NCI-H1694 treated with DMSO at 0.1 percent for 48 hours (cell line): ENCODE data around the gene TMEM233.
"Not testable (repeated sequence)": the region's sequence is repeated elsewhere in the genome, so short reads cannot be mapped to it uniquely, and the experiment has no call there.

Experiments
- DNase-seq: peaks from one replicate; lab custom pipeline; 2025; lab: John Stamatoyannopoulos, UW

Gene TMEM233

DNA sequence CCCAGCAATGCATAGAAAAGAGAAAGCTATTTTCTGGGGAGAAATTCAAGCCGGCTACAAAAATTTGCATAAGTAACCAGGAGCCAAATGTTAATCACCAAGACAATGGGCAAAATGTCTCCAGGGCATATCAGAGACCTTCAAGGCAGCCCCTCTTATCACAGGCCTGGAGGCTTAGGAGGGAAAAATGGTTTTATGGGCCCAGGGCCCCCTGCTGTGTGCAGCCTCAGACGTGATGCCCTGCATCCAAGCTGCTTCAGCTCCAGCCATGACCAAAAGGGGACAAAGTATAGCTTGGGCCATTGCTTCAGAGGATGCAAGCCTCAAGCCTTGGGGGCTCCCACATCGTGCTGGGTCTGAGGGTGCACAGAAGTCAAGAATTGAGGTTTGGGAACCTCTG is 15.8 kb downstream of the TMEM233 start:
- DNase-seq: no peak

DNA sequence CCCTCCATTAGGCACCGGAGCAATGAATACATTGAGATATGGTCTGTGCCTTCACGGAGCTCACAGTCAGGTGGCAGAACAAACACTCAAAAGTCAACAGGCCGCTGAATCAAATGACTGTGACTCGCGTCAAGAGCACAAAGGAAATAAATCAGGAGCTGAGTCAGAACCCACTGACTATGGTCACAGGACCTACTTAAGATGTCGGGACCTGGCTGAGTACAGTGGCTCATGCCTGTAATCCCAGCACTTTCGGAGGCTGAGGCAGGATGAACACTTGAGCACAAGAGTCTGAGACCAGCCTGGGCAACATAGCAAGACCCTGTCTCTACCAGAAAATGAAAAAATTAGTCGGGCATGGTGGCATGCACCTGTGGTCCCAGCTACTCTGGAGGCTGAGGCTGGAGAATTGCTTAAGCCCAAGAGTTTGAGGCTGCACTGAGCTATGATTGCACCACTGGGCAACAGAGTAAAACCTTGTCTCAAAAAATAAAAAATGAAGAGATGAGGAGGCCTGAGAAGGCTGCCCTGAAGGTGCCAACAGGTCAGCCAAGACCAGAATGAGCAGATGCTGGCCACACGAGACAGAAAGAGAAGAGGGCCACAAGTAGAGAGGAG is 19.9 kb downstream of the TMEM233 start:
- DNase-seq: no peak

DNA sequence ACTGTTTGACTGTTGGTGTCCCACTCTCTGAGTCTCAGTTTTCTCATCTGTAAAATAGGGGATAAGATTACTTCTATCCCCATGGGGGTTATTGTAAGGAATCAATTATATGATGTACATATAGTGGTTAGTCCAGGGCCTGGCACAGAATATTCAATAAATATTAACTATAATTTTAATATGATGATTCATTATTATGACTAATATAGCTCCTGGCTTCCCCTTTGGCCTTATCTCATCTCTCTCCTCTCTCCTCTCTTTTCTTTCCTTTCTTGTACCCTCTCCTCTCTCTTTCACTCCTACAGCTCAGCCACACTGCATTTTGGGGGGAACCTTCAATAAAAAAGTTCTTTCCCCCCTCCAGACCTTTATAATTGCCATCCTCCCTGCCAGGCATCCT is 21.1 kb downstream of the TMEM233 start:
- no peak for DNase-seq

DNA sequence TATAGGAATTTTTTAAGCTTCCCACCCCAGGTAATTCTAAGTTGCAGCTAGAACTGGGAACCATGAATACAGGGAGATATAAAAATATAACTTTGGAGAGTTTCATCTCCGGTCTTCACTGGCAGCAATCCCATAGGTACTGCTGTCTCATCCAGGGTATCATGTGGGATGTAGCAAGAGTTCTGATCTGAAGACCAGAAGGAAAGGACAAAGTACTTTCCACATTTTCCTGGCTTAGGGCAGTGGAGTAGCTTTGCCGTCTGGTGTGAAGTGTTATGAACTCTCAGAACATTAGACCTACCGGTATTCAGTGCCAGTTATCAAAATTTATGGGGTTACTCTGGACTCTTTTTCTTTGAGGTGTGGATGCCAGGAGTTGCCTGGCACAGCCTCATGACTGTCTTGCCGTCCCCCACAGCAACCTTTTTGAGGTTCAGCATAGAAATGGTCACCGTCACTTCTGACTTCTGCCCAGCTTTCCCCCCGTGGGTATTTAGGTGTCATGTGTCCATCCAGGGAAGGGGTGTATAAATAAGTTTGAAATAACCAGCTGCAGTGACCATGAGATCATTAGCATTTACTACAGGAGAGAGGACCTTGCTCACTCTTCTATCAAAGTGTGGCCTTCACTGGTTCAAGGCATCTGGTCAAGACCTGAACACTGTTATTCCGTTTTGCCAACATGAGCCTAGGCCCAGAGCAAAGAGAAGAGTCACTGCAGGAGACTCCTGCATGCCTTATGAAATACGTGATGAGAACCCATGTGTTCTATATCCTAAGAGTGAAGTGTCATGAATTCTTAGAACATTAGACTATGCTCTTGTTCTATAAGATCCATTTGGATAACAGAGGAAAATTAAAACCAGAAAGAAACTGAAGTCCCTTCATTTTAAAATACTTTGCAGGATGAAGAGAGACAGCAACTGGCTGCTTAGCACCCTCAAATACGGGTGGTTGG is 22.2 kb downstream of the TMEM233 start:
- no peak for DNase-seq

DNA sequence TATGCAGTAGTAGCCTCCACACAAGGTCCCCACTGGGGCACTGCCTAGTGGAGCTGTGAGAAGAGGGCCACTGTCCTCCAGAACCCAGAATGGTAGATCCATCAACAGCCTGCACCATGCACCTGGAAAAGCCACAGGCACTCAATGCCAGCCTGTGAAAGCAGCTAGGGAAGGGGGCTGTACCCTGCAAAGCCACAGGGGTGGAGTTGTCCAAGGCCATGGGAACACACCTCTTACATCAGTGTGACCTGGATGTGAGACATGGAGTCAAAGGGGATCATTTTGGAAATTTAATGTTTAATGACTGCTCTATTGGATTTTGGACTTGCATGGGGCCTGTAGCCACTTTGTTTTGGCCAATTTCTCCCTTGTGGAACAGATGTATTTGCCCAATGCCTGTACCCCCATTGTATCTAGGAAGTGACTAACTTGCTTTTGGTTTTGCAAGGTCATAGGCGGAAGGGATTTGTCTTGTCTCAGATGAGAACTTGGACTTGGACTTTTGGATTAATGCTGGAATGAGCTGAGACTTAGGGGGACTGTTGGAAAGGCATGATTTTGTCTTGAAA is 24.8 kb downstream of the TMEM233 start:
- DNase-seq: not testable (repeated sequence)

DNA sequence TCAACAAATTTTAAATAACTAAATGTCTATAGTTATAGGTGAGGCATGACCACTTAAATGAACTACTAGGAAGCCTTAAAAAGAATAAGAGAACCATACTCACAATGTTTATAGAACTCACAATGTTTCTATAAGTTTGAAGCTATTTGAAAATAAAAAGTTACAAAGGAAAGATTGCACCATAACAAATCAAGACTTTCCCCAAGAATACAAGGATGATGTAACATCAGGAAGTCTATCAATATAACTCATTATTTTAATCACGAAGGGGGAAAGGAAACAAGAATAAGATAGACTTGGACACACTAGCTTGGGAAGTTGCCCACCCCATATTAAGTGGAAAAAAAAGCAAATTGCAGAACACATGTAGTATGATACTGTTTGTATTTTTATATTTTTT is 26.9 kb downstream of the TMEM233 start:
- DNase-seq: no peak

DNA sequence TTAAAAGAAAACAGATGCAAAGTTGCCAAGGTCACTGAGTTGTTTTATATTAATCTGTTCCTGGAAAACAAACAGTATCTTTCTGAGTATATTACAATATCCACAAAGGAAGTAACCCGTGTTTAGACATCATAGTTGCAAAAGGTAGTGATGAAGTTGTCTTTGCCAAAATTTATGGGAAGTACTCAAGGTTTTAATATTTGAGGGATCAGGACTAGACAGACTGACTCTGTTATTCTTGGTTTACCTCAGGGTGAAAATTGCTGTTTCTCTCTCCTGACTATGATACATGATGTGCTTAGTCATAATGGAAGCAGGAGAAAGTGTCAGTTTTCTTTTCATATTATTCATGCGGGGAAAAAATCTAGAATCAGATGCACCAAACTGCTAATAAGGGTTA is 28.3 kb downstream of the TMEM233 start:
- DNase-seq: no peak

DNA sequence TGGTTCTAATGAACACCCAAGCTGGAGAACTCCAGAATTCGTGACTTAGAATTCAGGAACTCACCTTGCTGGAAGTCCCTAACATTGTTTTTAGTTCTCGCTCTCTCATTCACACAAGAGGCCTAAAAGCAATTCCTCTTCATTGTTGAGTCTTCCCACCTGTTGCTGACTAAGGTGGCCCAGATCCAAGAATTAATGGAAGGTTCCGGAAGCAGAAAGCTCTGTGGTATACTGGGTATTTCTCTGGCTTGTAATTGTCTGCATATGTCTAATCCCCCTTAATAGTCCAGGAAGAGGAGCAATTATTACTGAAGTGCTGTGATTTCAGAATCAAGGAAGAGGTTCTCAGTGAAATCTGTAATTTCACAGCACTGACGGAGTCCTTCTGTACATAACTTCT is 31.4 kb downstream of the TMEM233 start:
- DNase-seq: no peak

DNA sequence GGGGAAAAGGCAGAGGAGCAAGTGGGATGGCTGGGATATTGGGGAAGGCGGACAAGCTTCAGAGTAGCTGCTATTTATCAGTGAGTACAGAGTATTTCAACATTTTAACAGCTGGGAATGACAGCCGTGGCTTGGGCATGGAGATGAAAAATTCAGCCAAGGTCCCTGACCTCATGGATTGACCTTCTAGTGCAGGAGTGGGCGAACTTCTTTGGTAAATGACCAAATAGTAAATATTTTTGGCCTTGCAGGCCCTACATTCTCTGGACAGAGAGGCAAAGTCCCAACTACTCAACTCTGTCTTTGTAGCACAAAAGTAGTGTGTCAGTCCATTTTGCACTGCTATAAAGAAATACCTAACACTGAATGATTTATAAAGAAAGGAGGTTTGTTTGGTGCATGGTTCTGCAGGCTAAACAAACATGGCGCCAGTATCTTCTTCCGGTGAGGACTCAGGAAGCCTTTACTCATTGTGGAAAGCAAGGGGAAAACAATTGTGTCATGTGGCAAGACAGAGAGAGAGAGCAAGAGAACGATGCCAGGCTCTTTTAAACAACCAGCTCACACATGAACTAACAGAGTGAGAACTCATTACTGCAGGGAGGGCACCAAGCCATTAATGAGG is 33.6 kb downstream of the TMEM233 start:
- no peak for DNase-seq

DNA sequence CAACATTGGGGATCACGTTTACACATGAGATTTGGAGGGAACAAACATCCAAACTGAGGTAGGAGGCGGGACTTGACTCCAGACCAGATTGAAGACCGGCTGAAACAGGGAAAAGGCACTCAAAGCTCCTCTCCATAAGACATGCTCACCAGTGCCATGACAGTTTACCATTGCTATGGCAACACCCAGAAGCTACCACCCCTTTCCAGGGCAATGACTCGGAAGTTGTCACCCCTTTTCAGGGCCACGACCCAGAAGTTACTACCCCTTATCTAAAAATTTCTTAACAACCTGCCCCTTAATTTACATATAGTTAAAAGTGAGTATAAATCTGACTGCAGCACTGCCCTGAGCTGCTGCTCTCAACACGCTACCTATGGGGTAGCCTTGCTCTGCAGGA is 34.1 kb downstream of the TMEM233 start:
- DNase-seq: no peak

DNA sequence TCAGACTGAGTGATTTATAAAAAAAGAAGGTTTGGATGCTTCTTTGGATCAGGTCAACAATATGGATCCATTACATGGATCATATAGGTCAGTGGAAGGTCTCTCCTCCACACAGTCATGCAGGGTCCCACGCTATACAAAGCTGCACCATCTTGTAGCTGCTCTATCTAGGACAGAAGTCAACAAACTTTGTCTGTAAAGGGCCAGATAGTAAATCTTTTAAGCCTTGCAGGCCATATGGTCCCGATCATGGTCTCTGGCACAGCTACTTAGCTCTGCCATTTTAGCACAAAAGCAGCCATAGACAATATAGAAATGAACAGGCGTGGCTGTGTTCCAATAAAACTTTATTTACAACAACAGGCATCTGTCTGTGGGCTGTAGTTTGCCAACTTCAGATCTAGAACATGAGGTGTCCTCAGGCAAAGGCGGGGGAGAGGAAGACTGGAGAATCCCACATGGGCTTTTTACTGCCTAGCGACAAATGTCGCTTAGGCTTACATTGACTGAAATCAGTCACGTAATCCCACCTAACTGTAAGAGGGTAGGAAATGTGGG is 36.7 kb downstream of the TMEM233 start:
- no peak for DNase-seq

DNA sequence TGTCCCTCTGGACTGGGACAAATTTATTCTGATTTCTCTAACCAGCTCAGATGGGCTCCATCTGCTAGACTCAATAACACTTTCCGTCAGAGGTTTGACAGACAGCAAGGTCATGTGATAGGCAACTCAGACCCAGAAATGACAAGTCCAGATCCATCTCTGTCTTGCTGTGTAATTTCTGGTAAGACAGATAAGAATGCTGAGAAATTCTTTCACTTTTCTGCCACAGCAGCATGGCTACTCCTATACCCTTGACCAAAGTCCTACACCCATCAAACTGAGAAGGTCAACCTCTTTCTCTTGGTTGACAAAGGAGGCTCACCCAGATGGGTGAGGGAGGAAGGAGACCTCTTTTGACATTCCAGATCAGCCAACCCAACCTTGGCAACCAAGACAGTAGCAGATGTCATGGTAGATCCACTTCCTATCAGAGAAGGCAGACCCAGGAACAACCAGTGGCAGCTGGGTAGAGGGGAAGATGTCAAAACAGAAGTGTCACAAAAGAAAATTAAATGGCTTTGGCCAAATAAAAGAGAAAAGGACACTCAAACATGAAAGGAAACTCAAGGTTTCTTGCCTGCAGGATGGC is 37.5 kb downstream of the TMEM233 start:
- DNase-seq: no peak

DNA sequence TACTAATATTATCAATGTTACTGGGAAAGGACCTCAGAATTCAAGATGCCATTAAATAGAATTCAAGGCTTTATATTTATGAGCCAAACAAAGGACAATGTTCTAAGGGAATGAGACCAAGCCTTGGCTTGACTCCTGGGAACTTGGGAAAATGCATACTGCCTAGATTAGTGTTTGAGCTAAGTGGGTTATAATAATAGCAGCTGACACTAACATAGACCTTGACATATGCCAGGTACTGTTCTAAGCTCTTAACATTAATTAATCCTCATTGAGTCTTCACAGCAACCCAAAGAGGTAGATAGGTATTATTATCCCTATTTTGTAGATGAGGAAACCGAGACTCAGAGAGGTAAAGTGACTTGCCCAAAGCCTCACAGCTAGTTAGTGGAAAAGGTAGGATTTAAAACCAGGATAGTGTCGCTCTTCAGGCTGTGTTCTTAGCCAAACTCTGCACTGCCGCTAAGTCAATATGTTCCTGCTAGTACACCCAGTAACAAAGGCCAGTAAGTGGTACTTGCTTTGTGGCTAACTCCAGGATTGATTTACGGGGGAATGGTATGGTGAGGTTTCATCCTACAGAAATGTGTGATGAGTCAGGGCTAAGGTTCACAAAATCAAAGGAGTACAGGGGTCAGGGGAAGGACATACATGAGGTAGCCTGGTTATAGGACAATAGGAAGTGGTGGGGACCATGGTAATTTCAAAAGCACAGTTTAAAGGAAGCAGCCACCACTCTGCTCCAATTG is 38.5 kb downstream of the TMEM233 start:
- no peak for DNase-seq

DNA sequence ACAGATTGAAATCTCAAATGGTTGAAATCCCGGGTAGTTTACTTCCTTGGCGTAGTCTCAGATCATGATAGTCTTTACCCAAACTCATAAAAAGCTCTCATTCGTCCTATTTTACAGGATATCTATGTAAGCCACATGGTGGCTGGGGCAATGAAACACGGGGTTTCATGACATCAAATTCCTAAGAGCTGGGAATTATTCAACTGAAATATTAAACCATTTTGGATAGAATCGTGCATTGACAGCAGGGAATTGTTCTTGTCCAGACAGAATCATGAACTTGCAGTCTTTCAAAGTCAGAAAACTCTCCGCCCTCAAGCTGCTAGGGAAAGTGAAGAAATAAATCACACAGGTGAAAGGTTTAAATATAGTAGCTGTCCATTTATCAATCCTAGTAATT is 41.2 kb downstream of the TMEM233 start:
- DNase-seq: no peak

DNA sequence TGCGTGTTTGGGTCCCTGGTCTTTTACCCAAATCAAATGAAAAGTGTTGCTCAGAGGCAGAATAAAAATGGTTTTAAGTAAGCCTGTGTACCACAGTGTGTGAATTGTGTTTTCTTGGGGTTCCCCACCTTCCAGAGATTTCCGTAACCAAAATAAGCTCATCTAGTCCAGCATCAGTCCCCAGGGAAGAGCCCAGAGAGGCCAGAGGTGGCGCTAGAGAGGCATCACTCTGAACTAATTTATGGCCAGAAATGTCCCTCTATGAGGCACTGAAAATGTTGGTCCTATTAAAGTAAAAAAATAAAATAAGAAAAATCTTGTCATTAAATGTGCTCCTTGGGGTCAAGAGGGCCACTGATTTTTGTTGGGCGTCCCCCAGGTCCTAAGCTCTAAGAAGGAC is 49.4 kb downstream of the TMEM233 start:
- DNase-seq: no peak

DNA sequence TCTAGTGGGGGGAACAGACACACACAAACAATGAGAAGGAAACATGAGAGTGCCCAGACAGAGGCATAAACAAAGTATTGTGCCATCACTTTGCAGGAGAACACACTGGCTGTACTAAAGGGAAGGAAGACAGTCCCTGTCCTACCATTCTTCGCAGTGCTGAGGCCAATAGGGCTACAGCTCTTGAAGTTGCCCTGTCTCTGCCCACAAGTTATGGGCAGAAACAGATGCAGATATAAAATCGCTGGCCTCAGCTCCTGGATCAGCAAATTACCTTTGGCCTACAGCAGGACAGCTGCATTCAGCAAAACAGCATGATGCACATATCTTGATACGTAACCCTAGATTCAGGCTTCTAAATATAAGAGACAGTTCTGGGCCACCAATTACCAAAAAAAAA is 51.4 kb downstream of the TMEM233 start:
- no peak for DNase-seq

DNA sequence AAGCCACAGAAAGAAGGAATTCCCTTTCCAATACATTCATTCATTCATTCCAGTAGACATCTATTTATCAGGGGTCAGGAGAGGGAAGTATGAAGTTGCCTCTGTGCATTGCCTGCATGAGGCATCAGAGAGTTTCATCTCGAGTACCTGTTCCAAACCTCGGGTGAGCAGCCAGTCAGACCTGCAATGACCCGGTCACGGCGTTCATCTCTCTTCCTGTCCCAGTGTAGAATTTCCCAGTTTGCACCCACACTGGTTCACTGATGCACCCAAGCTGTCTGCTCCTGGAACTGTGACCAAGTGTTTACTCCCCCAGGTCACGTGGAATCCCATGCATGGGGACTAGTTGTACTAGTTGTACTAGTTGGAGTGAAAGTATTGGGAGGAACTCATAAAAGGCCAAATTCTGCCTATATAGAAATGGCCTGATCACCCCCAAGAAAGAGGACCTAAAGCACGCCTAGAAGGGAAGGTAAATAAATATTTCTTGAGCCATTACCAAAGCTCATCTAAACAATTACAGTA is 52.0 kb downstream of the TMEM233 start:
- DNase-seq: no peak

DNA sequence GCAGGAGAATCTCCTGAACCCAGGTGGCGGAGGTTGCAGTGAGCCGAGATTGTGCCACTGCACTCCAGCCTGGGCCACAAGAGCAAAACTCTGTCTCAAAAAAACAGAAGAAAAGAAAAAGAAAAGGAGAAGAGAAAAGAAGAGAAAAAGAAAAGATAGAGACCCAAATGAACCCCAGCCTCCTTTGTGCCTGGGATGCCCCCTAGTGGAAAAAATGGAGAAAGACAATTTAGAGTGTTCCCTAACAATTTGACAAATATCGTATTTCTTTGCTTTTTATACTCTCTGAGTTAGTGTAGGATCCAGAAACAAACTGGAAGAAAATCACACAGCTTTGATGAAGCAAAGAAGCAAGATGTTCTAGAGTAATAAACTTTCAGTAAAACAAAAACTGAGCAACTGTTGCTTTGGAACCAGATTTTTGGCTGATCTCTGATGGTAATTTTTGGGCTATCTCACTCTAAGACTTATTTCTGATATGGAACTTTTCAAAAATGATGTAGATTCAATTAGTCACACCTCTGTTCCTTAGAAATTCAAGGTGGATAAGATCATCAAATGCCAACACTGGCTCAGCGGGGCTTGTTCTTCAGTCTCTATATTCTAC is 55.7 kb downstream of the TMEM233 start:
- peak; percentile 7 for DNase-seq

DNA sequence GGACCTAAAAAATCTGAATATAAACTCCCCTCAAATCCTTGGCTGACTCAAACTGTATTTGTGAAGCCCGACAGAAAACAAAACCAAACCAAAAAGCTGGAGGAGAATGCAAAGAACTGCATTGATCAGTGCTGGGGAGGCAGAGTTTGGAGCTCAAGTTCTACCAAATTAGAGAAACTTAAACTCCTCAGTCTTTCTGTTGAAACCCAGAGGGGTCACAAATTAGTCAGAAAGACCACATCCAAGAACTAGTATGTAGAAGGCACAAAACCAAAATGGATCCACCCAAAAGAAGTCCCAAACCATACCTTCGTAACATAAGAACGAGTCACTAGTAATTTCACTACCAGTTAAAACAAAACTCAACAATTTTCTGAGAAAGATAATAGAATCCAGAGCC is 59.1 kb downstream of the TMEM233 start:
- DNase-seq: no peak

DNA sequence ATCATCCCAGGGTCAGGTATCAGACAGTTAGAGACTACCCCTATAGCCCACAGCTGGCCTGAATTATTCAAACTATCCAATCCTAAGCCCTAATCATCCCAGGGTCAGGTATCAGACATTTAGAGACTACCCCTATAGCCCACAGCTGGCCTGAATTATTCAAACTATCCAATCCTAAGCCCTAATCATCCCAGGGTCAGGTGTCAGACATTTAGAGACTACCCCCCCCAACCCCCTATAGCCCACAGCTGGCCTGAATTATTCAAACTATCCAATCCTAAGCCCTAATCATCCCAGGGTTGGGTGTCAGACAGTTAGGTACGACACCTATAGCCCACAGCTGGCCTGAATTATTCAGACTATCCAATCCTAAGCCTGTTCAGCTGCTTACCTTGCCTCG is 63.4 kb downstream of the TMEM233 start:
- DNase-seq: not testable (repeated sequence)

DNA sequence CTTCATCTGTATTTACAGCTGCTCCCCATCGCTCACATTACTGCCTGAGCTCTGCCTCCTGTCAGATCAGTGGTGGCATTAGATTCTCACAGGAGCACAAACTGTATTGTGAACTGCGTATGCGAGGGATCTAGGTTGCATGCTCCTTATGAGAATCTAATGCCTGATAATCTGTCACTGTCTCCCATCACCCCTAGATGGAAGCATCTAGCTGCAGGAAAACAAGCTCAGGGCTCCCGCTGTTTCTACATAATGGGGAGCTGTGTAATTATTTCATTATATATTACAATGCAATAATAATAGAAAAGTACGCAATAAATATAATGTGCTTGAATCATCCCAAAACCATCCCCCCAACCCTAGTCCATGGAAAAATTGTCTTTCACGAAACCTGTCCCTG is 64.6 kb downstream of the TMEM233 start:
- DNase-seq: not testable (repeated sequence)
